Measurements from ENCODE around the gene ELMO1. TPM values are rescaled to one million over a fixed set of nuclear protein-coding genes. Genes with fewer than 3 reads are reported as not detected.

The ELMO1 gene
- total RNA-seq, 1 experiment from 2014 or later = 7.8 TPM

DNA sequence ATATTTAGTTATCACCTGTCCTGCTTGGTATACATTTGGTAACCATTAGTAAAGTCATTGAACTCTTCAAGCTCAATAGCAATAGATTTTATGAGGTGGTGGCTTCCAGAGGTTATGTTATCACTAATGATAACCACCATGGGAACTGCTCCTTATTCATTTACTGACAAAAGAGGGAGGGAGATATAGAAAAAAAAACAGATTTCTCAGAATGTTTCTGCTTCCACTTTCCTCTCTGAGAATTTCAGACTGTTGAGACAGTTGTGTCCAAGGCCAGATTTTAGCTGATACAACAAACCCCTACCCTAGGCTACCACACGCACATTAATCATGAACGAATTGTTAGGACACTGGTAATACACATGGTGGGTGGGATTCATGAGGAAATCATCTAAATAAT lies 570.4 kb downstream of the ELMO1 start:
- no peak overlapping the region for H2BK5ac ChIP-seq (ENCODE audit: insufficient read length, low read length)
- no peak overlapping the region for H4K91ac ChIP-seq (ENCODE audit: insufficient read length, low read depth, low read length)
- no peaks in the 10 kb centered on the region; a peak in 1 of 7 replicates for H3K36me3 Mint-ChIP-seq (ENCODE audit: insufficient read depth in 1 of 3, low read depth in 3 of 3)

More for the DNA sequence above, 570.4 kb downstream of the ELMO1 start:
- H4K20me1 ChIP-seq (ENCODE audit: control insufficient read depth, insufficient read depth, insufficient read length) = no peaks in the 10 kb centered on the region
- H2AK5ac ChIP-seq (ENCODE audit: insufficient read length, low read length) = no peak overlapping the region
- Mint-ChIP-seq H3K27ac (no peak overlapping the region), H3K9me3 (no peaks in the 10 kb centered on the region), H3K4me1 (peaks cover 15 to 24% of the 10 kb centered on the region in 2 experiments), H3K27me3 (ENCODE audit: low read depth) (no peaks in the 10 kb centered on the region), H3K4me3 (no peak overlapping the region)
- TF ChIP-seq, protein P1, sequence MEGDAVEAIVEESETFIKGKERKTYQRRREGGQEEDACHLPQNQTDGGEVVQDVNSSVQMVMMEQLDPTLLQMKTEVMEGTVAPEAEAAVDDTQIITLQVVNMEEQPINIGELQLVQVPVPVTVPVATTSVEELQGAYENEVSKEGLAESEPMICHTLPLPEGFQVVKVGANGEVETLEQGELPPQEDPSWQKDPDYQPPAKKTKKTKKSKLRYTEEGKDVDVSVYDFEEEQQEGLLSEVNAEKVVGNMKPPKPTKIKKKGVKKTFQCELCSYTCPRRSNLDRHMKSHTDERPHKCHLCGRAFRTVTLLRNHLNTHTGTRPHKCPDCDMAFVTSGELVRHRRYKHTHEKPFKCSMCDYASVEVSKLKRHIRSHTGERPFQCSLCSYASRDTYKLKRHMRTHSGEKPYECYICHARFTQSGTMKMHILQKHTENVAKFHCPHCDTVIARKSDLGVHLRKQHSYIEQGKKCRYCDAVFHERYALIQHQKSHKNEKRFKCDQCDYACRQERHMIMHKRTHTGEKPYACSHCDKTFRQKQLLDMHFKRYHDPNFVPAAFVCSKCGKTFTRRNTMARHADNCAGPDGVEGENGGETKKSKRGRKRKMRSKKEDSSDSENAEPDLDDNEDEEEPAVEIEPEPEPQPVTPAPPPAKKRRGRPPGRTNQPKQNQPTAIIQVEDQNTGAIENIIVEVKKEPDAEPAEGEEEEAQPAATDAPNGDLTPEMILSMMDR (conservative IDR thresholded peaks at IDR 0.05) = no peak
- H3K23ac ChIP-seq (ENCODE audit: insufficient read length, low read depth, low read length) = no peak overlapping the region
- H3K27ac ChIP-seq (ENCODE audit: insufficient read length, low read depth, low read length) = no peak overlapping the region
- H2BK15ac ChIP-seq (ENCODE audit: low read depth, low read length) = no peak overlapping the region
- no peaks in the 10 kb centered on the region for H3K27me3 ChIP-seq (ENCODE audit: insufficient read depth, low read length)
- peaks cover 5% of the 10 kb centered on the region for H3K4me1 ChIP-seq (ENCODE audit: insufficient read depth, low read length)
- H3K18ac ChIP-seq (ENCODE audit: insufficient read length, low read depth, low read length) = no peak overlapping the region
- H2BK120ac ChIP-seq (ENCODE audit: low read depth, low read length, poor library complexity, severe bottlenecking) = no peak overlapping the region
- DNase-seq = no peak
- H4K8ac ChIP-seq (replicated peaks; ENCODE audit: insufficient read length, low read depth, low read length) = no peak overlapping the region
- no peaks in the 10 kb centered on the region for H3K9me3 ChIP-seq (ENCODE audit: control insufficient read depth, low read depth, low read length)
- H3K56ac ChIP-seq (ENCODE audit: insufficient read length, low read depth, low read length) = no peak overlapping the region
- no peak overlapping the region for H3T11ph ChIP-seq (ENCODE audit: low read length)
- no peak overlapping the region for H2BK12ac ChIP-seq (ENCODE audit: insufficient read length, low read depth, low read length)
- H2AFZ ChIP-seq (ENCODE audit: low read length) = no peak overlapping the region
- H2BK20ac ChIP-seq (ENCODE audit: low read depth, low read length, poor library complexity, severe bottlenecking) = no peak overlapping the region
- no peak overlapping the region for H3K14ac ChIP-seq (ENCODE audit: insufficient read depth, low read length)
- H3K4ac ChIP-seq (ENCODE audit: low read depth, low read length) = no peak overlapping the region
- H3K9ac ChIP-seq (ENCODE audit: extremely low read depth, insufficient read length, low read length) = no peak overlapping the region
- no peak overlapping the region for H3K4me2 ChIP-seq (ENCODE audit: insufficient read depth, insufficient read length, low read length)
- no peaks in the 10 kb centered on the region for H3K79me2 ChIP-seq (ENCODE audit: insufficient read depth, low read length)
- H3K23me2 ChIP-seq (ENCODE audit: insufficient read length, low read depth, low read length, poor library complexity, severe bottlenecking) = no peaks in the 10 kb centered on the region
- no CpG with 5 or more reads among the region's 2 CpGs for WGBS (ENCODE audit: extremely low coverage, insufficient read length, low lambda C conversion rate)
- no peaks in the 10 kb centered on the region for H3K79me1 ChIP-seq (ENCODE audit: insufficient read depth, low read depth, low read length, poor library complexity, severe bottlenecking)
- H4K5ac ChIP-seq (ENCODE audit: insufficient read length, low read depth, low read length) = no peak overlapping the region
